GM10266 (cell line): ENCODE results near the gene DLGAP1.

ENCODE experiments used
- DNase-seq: peaks from one replicate; pipeline ENCODE4 v3.0.0; 2012; ENCODE audit errors: extremely low spot score
- TF ChIP-seq, protein P1 (sequence below): IDR thresholded peaks from 2 replicates; pipeline ENCODE4 v1.5.1; 2012; ENCODE audit warnings: mild to moderate bottlenecking, low read depth; ENCODE audit not compliant: control insufficient read depth, insufficient read depth; ENCODE audit errors: missing control alignments

Gene DLGAP1

DNA sequence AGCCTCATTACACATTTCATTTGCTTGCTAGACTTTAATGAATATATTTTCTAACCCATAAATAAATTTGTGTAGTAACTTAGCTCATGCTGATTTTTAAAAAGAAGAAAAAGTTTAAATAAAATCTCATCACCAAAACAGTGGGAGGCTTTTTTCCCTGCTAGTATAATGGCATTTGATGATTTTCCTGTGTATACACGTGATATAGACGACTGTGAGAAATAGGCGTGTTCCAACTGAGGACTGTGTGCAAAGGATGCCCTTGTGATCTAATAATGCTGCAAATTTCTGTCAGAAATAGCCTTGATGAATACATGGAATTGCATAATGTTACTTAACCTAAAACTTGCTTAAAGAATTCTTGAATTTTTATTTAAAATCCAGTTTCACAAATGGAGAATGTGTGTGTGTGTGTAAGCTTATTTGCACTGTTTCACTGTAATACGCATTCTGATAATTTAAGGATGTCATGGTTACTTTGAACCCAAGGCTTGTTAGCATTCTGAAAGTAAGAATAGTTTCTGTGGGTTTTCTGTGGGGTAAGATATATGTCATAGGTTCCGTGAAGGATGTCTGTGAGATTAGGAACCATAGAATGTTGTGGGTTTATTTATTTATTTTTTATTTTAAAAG lies 178.0 kb downstream of the DLGAP1 start:
- no peak for DNase-seq

DNA sequence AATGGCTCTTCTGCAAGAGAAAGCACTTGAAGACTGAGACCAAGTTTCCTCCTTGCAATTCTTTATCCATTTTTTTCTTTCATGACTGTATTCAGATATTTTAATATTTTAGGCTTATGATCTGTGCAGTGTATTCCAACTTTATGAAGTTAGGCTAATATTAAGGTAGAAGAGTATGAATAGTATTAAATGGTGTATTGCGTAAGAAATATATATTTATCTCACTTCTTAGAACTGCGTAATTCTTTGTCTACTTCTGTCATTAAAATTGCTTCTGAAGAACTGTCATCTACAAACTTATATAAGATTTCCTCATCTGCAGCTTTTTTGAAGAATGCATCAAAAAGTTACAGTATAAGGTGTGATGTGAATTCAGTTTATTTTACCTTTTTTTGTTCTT lies 183.2 kb downstream of the DLGAP1 start:
- TF ChIP-seq, protein P1, sequence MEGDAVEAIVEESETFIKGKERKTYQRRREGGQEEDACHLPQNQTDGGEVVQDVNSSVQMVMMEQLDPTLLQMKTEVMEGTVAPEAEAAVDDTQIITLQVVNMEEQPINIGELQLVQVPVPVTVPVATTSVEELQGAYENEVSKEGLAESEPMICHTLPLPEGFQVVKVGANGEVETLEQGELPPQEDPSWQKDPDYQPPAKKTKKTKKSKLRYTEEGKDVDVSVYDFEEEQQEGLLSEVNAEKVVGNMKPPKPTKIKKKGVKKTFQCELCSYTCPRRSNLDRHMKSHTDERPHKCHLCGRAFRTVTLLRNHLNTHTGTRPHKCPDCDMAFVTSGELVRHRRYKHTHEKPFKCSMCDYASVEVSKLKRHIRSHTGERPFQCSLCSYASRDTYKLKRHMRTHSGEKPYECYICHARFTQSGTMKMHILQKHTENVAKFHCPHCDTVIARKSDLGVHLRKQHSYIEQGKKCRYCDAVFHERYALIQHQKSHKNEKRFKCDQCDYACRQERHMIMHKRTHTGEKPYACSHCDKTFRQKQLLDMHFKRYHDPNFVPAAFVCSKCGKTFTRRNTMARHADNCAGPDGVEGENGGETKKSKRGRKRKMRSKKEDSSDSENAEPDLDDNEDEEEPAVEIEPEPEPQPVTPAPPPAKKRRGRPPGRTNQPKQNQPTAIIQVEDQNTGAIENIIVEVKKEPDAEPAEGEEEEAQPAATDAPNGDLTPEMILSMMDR = no peak
- DNase-seq = no peak

More for the DNA sequence above, 178.0 kb downstream of the DLGAP1 start:
- TF ChIP-seq, protein P1 = no peak

DNA sequence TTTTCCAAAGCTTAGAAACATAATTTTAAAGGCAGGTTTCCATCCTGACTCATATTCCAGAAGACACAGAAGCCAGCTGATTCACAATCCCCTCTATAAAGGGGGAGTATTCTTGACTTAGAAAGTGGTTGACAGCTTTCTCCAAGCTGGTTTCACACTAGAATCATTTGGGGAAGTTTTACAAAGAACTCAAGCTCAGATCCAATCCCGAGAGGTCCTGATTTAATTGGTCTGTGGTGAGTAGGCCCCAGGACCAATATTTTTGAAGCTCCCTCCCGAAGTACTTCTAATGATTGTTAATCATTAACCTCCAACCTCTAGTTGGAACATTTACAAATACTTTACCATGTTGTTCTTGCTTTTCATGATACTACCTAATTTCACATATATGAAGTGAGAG lies 184.1 kb downstream of the DLGAP1 start:
- TF ChIP-seq, protein P1 = no peak
- no peak for DNase-seq

DNA sequence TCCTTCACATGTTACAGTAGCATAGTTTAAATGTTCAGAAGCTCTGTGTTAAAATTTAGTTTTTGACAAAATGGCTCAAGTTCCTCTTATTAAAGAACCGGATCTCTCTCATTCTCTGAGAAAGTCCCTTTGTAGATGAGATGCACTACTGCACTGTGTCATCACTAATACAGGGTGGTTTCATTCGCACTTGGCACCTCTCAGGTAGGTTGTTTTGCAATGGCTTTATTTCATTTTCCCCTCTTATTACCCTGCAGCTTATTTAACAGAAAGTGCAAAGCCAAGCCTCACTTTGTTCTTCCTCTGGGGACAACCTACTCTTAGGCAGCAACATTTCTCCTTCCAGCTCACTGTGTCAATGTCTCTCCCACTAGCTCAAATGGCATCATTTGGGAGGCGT lies 185.1 kb downstream of the DLGAP1 start:
- TF ChIP-seq, protein P1 = no peak
- DNase-seq = no peak

DNA sequence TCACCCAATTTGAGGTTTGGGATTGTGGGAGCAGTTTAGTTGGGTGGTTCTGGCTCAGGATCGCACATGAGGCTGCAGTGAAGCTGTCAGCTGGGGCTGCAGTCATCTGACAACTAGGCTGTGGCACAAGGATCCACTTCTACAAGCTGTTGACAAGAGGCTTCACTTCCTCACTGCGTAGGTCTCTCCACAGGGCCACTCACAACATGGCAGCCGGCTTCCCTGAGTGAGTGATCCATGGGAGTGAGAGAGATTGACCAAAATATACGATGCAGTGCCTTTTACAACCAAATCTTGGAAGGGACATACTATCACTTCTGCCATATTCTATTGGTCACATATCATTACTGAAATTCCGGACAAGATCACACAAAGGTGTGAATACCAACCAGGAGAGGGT lies 187.5 kb downstream of the DLGAP1 start:
- DNase-seq = no peak
- TF ChIP-seq, protein P1 = no peak

DNA sequence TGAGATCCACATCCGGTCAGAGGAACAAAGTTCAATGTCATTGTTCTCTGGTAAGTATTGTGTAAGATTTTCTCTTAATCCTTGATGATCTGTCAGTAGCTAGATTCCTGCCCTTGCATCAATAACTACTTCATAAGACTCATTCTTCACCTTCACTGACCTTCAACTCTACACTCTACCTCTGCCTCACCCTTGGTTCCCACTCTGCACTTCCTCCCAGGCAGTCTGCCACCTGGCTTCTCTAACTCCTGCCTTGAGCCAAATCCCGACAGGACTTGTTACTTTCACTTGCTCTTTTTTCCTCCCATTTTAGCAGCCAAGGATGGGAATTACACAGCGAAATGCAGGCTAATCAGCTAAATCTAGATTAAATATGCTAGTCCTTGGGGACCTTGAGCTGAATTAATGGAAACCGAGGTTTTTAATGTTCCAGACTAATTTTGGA lies 190.7 kb downstream of the DLGAP1 start:
- TF ChIP-seq, protein P1 = no peak
- DNase-seq = no peak

DNA sequence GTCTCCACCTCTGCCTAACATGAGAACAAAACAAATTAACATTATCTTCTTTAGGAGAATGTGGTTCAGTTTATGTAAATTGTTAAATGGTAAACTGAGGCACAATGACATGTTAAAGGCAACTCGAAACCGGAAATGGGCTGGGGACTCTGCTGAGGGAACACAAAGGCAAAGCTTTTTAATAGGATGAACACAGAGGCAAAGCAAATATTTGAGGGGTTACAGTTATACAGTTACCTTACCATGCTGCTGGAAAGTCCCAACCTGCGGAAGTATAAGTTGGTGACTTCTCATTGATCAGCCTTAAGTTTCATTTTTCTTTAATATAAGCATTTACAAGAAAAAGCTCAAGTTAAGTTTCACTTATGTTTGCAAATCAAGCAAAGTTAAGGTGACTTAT lies 195.0 kb downstream of the DLGAP1 start:
- no peak for DNase-seq
- TF ChIP-seq, protein P1 = no peak
